AG04449 (cell line): ENCODE results near the gene PRR7.

ENCODE experiments used
- CTCF ChIA-PET: fragments of 350-600 bp; formaldehyde crosslinking; extraction: SDS; loops from one replicate; lab custom pipeline; 2021; ENCODE audit warnings: antibody characterized with exemption; lab: Yijun Ruan, JAX
- POLR2A ChIA-PET: fragments of 400-600, 350-600 bp; formaldehyde crosslinking; extraction: SDS; loops from one replicate; lab custom pipeline; 2020; ENCODE audit warnings: antibody characterized with exemption, inconsistent platforms; lab: Yijun Ruan, JAX
- DNase-seq: peaks from one replicate; pipeline ENCODE4 v3.0.0-alpha.2; 2010; ENCODE audit warnings: low read depth, low spot score
- H3K4me3 ChIP-seq: 2 replicates; pipeline ENCODE4 v1.5.1; 2011; ENCODE audit warnings: low read depth, mild to moderate bottlenecking, control low read depth, low read length
- TF ChIP-seq, protein P1 (sequence below): IDR thresholded peaks from one replicate; pipeline ENCODE4 v1.5.1; 2011; ENCODE audit warnings: mild to moderate bottlenecking, moderate library complexity, low read length, control low read depth, inconsistent platforms; ENCODE audit not compliant: insufficient read depth; ENCODE audit errors: missing control alignments

Gene PRR7

GRCh38 chr5:177421062-177421798 is 25.4 kb upstream of the PRR7 start:
- no peak overlapping the region for H3K4me3 ChIP-seq
- TF ChIP-seq, protein P1, sequence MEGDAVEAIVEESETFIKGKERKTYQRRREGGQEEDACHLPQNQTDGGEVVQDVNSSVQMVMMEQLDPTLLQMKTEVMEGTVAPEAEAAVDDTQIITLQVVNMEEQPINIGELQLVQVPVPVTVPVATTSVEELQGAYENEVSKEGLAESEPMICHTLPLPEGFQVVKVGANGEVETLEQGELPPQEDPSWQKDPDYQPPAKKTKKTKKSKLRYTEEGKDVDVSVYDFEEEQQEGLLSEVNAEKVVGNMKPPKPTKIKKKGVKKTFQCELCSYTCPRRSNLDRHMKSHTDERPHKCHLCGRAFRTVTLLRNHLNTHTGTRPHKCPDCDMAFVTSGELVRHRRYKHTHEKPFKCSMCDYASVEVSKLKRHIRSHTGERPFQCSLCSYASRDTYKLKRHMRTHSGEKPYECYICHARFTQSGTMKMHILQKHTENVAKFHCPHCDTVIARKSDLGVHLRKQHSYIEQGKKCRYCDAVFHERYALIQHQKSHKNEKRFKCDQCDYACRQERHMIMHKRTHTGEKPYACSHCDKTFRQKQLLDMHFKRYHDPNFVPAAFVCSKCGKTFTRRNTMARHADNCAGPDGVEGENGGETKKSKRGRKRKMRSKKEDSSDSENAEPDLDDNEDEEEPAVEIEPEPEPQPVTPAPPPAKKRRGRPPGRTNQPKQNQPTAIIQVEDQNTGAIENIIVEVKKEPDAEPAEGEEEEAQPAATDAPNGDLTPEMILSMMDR: no peak
- no peak for DNase-seq
- ChIA-PET POLR2A (no interaction called here), CTCF (interaction anchor here (5.2 kb wide), 1 partner anchor 18 kb away, joined by 33 read pairs; no protein-coding TSS in a partner anchor)

GRCh38 chr5:177423671-177424070 is 22.9 kb upstream of the PRR7 start:
- ChIA-PET POLR2A (no interaction called here), CTCF (interaction anchor here (1.3 to 5.2 kb wide), 5 partner anchors 20 to 115 kb away, joined by 4 to 33 read pairs (median 5); no protein-coding TSS in a partner anchor)
- H3K4me3 ChIP-seq: no peak overlapping the region
- TF ChIP-seq, protein P1: no peak
- DNase-seq: no peak

GRCh38 chr5:177425196-177425800 is 21.3 kb upstream of the PRR7 start:
- peak overlapping the region; percentile 69 for H3K4me3 ChIP-seq
- no peak for DNase-seq
- POLR2A ChIA-PET: interaction anchor here (0.6 to 0.9 kb wide), 2 partner anchors 9 to 52 kb away, joined by 3 read pairs; no protein-coding TSS in a partner anchor
- TF ChIP-seq, protein P1: no peak
- CTCF ChIA-PET: interaction anchor here (1.3 to 6.0 kb wide), 6 partner anchors 10 to 35 kb away, joined by 3 to 47 read pairs (median 9); no protein-coding TSS in a partner anchor

DNA sequence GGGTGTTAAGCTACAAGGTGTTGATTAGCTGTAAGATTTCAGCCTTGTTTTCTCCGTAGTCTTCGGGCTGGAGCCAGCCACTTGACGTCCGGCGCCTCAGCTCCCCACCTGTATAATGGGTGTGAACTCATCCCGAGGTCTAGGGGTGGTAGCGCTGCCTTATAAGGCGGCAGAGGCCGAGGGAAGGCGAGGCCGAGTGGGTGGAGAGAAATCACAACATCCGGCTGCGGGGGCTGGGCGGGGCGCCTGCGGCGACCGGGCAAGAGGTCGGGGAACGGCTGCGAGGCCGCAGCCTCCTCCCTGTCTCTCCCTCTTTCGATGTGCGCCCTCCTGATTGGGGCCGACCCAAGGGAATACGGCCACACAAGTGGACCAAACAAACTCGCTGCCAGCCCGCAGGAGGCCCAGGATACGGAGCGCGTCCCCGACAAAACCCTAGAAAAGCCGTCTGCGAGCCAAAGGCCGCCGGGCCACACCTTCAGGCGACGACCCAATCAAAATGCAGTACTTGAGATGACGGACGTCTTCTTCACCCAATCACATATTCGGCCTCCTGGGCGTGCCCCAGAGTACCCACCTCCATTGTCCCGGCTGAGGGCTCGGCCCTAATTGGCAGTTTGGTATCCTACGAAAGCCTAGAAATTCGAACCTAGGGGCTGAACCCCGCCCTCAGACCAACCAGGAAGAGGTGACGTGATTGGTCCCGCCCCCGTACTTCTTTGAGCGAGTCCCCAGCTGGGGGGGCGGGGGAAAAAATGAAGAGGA is 20.6 kb upstream of the PRR7 start:
- CTCF ChIA-PET: interaction anchor here (1.1 to 6.0 kb wide), 11 partner anchors 11 to 116 kb away, joined by 3 to 47 read pairs (median 5); no protein-coding TSS in a partner anchor
- TF ChIP-seq, protein P1: no peak
- POLR2A ChIA-PET: interaction anchor here (0.6 to 1.4 kb wide), 8 partner anchors 9 to 71 kb away, joined by 3 to 6 read pairs (median 3); partner anchors contain the start of genes PDLIM7 and PRR7
- peak overlapping the region; percentile 69 for H3K4me3 ChIP-seq
- peak; percentile 100 for DNase-seq

DNA sequence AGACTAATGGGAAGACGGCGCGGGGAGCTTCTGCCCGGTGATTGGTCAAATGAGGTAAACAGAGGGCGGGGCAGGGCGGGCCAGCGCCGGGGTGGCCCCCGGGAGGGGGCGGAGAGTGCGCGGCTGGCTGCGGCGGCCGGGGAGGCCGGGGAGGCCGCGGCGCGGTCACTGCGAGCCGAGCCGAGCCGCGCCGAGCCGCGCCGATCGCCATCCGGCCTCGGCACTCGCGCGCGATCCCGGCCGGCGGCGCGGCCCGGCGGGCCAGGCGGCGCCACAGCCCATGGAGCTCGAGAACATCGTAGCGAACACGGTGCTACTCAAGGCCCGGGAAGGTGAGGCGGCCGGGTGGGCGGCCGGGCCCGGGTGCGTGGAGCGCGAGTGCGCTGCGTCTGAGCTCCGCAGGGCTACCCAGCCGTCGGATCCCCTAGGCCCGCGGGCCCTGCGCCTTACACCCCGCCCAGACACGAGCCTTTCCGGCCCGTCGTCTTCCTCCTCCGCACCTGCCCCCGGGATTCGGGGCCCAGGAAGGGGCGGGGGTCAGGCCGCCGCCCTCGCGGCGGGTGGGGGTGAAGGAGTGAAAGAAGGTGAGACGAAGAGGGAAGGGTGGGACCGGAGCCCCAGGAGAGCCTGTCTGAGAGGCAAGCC is 19.9 kb upstream of the PRR7 start, which contains the start of gene GRK6:
Gene GRK6, plus strand, starts transcription at position 111 of the 645 bp plus-strand sequence. Its CDS starts 170 bp downstream, at position 281.
- DNase-seq: no peak
- TF ChIP-seq, protein P1: no peak
- H3K4me3 ChIP-seq: peak within 1 kb of the TSS; percentile 74
- ChIA-PET POLR2A (interaction anchor here (0.6 to 1.4 kb wide), 7 partner anchors 13 to 71 kb away, joined by 3 to 6 read pairs (median 3); partner anchors contain the start of genes PDLIM7 and PRR7), CTCF (interaction anchor here (0.7 to 6.0 kb wide), 15 partner anchors 10 to 117 kb away, joined by 3 to 47 read pairs (median 4); no protein-coding TSS in a partner anchor)
